K562 (cell line): ENCODE measurements around the gene CATSPER4. TPM values are rescaled to one million over a fixed set of nuclear protein-coding genes. Genes with fewer than 3 reads are reported as not detected.

Source experiments
- ARID1B ChIP-seq: fragments of 450-650 bp; IDR thresholded peaks from 2 replicates; pipeline ENCODE4 v1.6.1; 2016; ENCODE audit warnings: antibody characterized with exemption, mild to moderate bottlenecking, inconsistent platforms
- BRD9 ChIP-seq: fragments of 450-650 bp; IDR thresholded peaks from 2 replicates; pipeline ENCODE4 v1.6.1; 2018; ENCODE audit warnings: low read depth; ENCODE audit not compliant: partially characterized antibody
- CBX5 ChIP-seq: IDR thresholded peaks from 2 replicates; pipeline ENCODE4 v1.6.1; 2014; ENCODE audit warnings: low read depth, borderline replicate concordance
- EP300 ChIP-seq: IDR thresholded peaks from 2 replicates; pipeline ENCODE4 v1.6.1; 2012; ENCODE audit warnings: low read length, improper control_type of control experiment
- EP400 ChIP-seq: fragments of 450-650 bp; IDR thresholded peaks from 2 replicates; pipeline ENCODE4 v1.6.1; 2017; ENCODE audit warnings: antibody characterized with exemption, mild to moderate bottlenecking, moderate library complexity
- FOXK2 ChIP-seq, 2 experiments: fragments of 450-650 bp; IDR thresholded peaks in 1 of 2; conservative IDR thresholded peaks in 1 of 2; 2 replicates each; pipeline ENCODE4 v1.6.1; 2016; ENCODE audit warnings: low read depth in 2 of 2, mild to moderate bottlenecking in 1 of 2
- KAT2B ChIP-seq: IDR thresholded peaks from one replicate; pipeline ENCODE4 v1.6.1; 2012; ENCODE audit warnings: low read depth, mild to moderate bottlenecking, control low read depth, inconsistent platforms, low read length, moderate library complexity
- KAT7 ChIP-seq: sonication (generic); formaldehyde crosslinking; IDR thresholded peaks from 2 replicates; pipeline ENCODE4 v1.8.0; 2022; ENCODE audit warnings: missing genetic modification reagents, mild to moderate bottlenecking, borderline replicate concordance
- L3MBTL2 ChIP-seq: fragments of 450-650 bp; IDR thresholded peaks from 2 replicates; pipeline ENCODE4 v1.6.1; 2016; ENCODE audit warnings: mild to moderate bottlenecking, moderate library complexity
- MAFG ChIP-seq: fragments of 450-650 bp; conservative IDR thresholded peaks from 2 replicates; pipeline ENCODE4 v1.6.1; 2016; ENCODE audit warnings: missing genetic modification characterization, missing compliant biosample characterization
- MAFK ChIP-seq: IDR thresholded peaks from 2 replicates; pipeline ENCODE4 v1.6.1; 2011; ENCODE audit warnings: low read length, improper control_type of control experiment
- NFXL1 ChIP-seq: fragments of 450-650 bp; formaldehyde crosslinking; IDR thresholded peaks from 2 replicates; pipeline ENCODE4 v1.4.0; 2021; ENCODE audit warnings: mild to moderate bottlenecking
- SAP30 ChIP-seq: fragments of 200-600 bp; sonication (generic); IDR thresholded peaks from 2 replicates; pipeline ENCODE4 v1.6.1; 2012; ENCODE audit warnings: borderline replicate concordance, low read depth, mild to moderate bottlenecking, moderate library complexity, low read length, control low read depth, inconsistent platforms; ENCODE audit not compliant: insufficient read depth, poor library complexity, severe bottlenecking
- SMARCE1 ChIP-seq: fragments of 450-650 bp; IDR thresholded peaks from 2 replicates; pipeline ENCODE4 v1.7.1; 2016; ENCODE audit warnings: mild to moderate bottlenecking
- TEAD1 ChIP-seq, 2 experiments: fragments of 450-650 bp in 1 of 2; sonication (generic) in 1 of 2; formaldehyde crosslinking; IDR thresholded peaks; 2 replicates each; pipeline versions ENCODE4 v1.4.0 to v1.8.0; 2020 to 2022; ENCODE audit warnings: mild to moderate bottlenecking in 2 of 2, missing genetic modification reagents in 1 of 2
- ZBTB17 ChIP-seq: fragments of 450-650 bp; formaldehyde crosslinking; IDR thresholded peaks from 2 replicates; pipeline ENCODE4 v1.4.0; 2020; ENCODE audit warnings: mild to moderate bottlenecking
- ZNF507 ChIP-seq: conservative IDR thresholded peaks from 2 replicates; pipeline ENCODE4 v1.6.1; 2017; ENCODE audit warnings: missing genetic modification characterization, missing compliant biosample characterization
- polyA plus RNA-seq, 8 experiments: library from polyadenylated mRNA; depleted of rRNA in 4 of 8; stranded (reverse) in 5 of 8; unstranded in 3 of 8; fragments of >200 nt; fragmentation: Nextera tagmentation in 2 of 8; fragmentation: Illumina TruSeq in 1 of 8; extraction: Ambion mirVana in 2 of 8; extraction: Trizol in 1 of 8; gene quantifications; 2 replicates each; pipeline versions ENCODE4 v1.2.1 to v1.2.3, GENCODE V29; 2011 to 2014; ENCODE audit warnings: inconsistent platforms in 1 of 8, missing spikeins in 1 of 8
- total RNA-seq, 7 experiments: library from RNA; depleted of rRNA in 6 of 7; stranded (reverse); fragments of >200 nt in 6 of 7; fragmentation: Illumina TruSeq in 2 of 7; extraction: Trizol in 2 of 7; gene quantifications; 2 replicates each; pipeline versions ENCODE4 v1.2.1 to v1.2.3, GENCODE V29; 2011 to 2021; ENCODE audit warnings: low replicate concordance in 1 of 7
- TF ChIP-seq, protein P1 (sequence below): fragments of 250-450 bp; sonication (Bioruptor Pico); IDR thresholded peaks from 2 replicates; pipeline ENCODE4 v1.5.0; 2021; ENCODE audit warnings: mild to moderate bottlenecking, borderline replicate concordance
- TF ChIP-seq, protein P2 (sequence below): fragments of 450-650 bp; IDR thresholded peaks from 2 replicates; pipeline ENCODE4 v1.6.1; 2017; ENCODE audit warnings: antibody characterized with exemption, mild to moderate bottlenecking
- TF ChIP-seq, protein P3 (sequence below): fragments of 450-650 bp; formaldehyde crosslinking; IDR thresholded peaks from 2 replicates; pipeline ENCODE4 v1.4.0; 2020; ENCODE audit warnings: mild to moderate bottlenecking

CATSPER4 gene
- total and polyA plus RNA-seq, 9 of the 15 experiments (the other 6 are each of a cell fraction or from before 2014, with no cell fraction given), result 0.04 to 0.13 TPM; not detected in 7

DNA sequence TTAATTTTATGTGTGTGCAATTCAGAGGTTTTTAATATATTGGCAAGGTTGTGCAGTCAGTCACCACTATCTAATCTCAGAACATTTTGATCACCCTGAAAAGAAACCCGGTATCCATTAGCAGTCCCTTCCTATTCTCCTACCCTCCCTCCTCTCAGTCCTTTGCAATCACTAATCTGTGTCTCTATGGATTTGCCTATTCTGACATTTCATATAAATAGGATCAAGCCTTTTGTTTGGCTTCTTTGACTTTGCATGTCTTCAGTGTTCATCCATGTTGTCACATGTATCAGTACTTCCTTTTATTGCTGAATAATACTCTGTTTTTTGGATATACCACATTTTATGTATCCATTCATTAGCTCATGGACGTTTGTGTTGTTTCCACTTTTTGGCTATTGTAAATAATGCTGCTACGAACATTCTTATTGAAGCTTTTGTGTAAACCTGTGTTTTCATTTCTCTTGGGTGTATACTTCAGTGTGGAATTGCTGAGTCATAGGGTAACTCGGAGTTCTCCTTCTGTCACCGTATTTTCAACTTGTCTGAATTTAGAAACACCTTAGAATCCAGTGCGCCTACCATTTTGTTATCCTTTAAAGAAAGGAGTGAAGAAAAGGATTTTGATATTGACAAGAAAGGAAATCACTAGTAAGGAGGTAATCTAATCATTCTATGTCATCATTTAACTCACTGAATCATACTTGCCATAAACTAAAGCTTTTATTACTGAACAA is 47.0 kb downstream of the CATSPER4 start (continued):
- TF ChIP-seq, protein P1, sequence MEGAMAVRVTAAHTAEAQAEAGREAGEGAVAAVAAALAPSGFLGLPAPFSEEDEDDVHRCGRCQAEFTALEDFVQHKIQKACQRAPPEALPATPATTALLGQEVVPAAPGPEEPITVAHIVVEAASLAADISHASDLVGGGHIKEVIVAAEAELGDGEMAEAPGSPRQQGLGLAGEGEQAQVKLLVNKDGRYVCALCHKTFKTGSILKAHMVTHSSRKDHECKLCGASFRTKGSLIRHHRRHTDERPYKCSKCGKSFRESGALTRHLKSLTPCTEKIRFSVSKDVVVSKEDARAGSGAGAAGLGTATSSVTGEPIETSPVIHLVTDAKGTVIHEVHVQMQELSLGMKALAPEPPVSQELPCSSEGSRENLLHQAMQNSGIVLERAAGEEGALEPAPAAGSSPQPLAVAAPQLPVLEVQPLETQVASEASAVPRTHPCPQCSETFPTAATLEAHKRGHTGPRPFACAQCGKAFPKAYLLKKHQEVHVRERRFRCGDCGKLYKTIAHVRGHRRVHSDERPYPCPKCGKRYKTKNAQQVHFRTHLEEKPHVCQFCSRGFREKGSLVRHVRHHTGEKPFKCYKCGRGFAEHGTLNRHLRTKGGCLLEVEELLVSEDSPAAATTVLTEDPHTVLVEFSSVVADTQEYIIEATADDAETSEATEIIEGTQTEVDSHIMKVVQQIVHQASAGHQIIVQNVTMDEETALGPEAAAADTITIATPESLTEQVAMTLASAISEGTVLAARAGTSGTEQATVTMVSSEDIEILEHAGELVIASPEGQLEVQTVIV (CRISPR knock-in tag), result 0 out of 2 replicates have a peak, but pooled peaks have one; percentile 48
- no peak for TF ChIP-seq CBX5
- no peak for TF ChIP-seq SAP30
- no peak for TF ChIP-seq ZNF507 (tag)
- peak; percentile 87 to 90 for TF ChIP-seq FOXK2 (conservative IDR thresholded peaks at IDR 0.05 in 1 of 2, IDR thresholded peaks at IDR 0.05 in 1 of 2; ENCODE audit: low read depth in 2 of 2)
- peak; percentile 66 for TF ChIP-seq EP400
- peak; percentile 100 for TF ChIP-seq MAFG (tag)
- peak; percentile 97 for TF ChIP-seq MAFK
- peak; percentile 54 for TF ChIP-seq EP300
- peak; percentile 77 for TF ChIP-seq ARID1B
- TF ChIP-seq KAT2B, result no peak
- TF ChIP-seq NFXL1 (CRISPR knock-in tag), result 0 out of 2 replicates have a peak, but pooled peaks have one; percentile 54
- no peak for TF ChIP-seq BRD9
- TF ChIP-seq, protein P2, sequence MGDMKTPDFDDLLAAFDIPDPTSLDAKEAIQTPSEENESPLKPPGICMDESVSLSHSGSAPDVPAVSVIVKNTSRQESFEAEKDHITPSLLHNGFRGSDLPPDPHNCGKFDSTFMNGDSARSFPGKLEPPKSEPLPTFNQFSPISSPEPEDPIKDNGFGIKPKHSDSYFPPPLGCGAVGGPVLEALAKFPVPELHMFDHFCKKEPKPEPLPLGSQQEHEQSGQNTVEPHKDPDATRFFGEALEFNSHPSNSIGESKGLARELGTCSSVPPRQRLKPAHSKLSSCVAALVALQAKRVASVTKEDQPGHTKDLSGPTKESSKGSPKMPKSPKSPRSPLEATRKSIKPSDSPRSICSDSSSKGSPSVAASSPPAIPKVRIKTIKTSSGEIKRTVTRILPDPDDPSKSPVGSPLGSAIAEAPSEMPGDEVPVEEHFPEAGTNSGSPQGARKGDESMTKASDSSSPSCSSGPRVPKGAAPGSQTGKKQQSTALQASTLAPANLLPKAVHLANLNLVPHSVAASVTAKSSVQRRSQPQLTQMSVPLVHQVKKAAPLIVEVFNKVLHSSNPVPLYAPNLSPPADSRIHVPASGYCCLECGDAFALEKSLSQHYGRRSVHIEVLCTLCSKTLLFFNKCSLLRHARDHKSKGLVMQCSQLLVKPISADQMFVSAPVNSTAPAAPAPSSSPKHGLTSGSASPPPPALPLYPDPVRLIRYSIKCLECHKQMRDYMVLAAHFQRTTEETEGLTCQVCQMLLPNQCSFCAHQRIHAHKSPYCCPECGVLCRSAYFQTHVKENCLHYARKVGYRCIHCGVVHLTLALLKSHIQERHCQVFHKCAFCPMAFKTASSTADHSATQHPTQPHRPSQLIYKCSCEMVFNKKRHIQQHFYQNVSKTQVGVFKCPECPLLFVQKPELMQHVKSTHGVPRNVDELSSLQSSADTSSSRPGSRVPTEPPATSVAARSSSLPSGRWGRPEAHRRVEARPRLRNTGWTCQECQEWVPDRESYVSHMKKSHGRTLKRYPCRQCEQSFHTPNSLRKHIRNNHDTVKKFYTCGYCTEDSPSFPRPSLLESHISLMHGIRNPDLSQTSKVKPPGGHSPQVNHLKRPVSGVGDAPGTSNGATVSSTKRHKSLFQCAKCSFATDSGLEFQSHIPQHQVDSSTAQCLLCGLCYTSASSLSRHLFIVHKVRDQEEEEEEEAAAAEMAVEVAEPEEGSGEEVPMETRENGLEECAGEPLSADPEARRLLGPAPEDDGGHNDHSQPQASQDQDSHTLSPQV, result peak; percentile 88
- TF ChIP-seq, protein P3, sequence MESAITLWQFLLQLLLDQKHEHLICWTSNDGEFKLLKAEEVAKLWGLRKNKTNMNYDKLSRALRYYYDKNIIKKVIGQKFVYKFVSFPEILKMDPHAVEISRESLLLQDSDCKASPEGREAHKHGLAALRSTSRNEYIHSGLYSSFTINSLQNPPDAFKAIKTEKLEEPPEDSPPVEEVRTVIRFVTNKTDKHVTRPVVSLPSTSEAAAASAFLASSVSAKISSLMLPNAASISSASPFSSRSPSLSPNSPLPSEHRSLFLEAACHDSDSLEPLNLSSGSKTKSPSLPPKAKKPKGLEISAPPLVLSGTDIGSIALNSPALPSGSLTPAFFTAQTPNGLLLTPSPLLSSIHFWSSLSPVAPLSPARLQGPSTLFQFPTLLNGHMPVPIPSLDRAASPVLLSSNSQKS (CRISPR knock-in tag), result 0 out of 2 replicates have a peak, but pooled peaks have one; percentile 51
- 0 out of 2 replicates have a peak, but pooled peaks have one; percentile 21 for TF ChIP-seq KAT7 (CRISPR knock-in tag)
- TF ChIP-seq TEAD1 (CRISPR knock-in tag; IDR thresholded peaks at IDR 0.05), result peak in 1 of 2 experiments; percentile 5; a peak in 1 of 4 replicates
- TF ChIP-seq ZBTB17, result 0 out of 2 replicates have a peak, but pooled peaks have one; percentile 27
- 0 out of 2 replicates have a peak, but pooled peaks have one; percentile 18 for TF ChIP-seq L3MBTL2
- peak; percentile 91 for TF ChIP-seq SMARCE1
